PC-3 (cell line): ENCODE measurements around the gene SYDE1. TPM values are rescaled to one million over a fixed set of nuclear protein-coding genes. Genes with fewer than 3 reads are reported as not detected.
A peak's percentile ranks its signal among the peaks of the same experiment; 100 is the strongest.

ENCODE experiments used
- ATAC-seq: fragments of 200-7000 bp; cut with Tn5 transposase; 2 replicates; pipeline ENCODE4 v1.9.1; 2020; ENCODE audit warnings: mild to moderate bottlenecking, moderate library complexity
- BruUV-seq: library from RNA; stranded (reverse); fragments of 400-500 nt; replicated peaks from 2 replicates; lab custom pipeline; 2021; lab: Mats Ljungman, UMichigan
- CTCF ChIA-PET: fragments of 300-600 bp; sonication (Branson Sonifier 250); formaldehyde crosslinking; loops from one replicate; lab custom pipeline; 2022; ENCODE audit warnings: antibody characterized with exemption; lab: Charles Lee
- POLR2A ChIA-PET: fragments of 300-600 bp; sonication (Branson Sonifier 250); formaldehyde crosslinking; loops from one replicate; lab custom pipeline; 2022; ENCODE audit warnings: antibody characterized with exemption; ENCODE audit not compliant: unreplicated experiment; lab: Charles Lee
- DNase-seq: peaks from one replicate; pipeline ENCODE4 v3.0.0-alpha.2; 2015
- H2AFZ ChIP-seq: fragments of 300-600 bp; sonication (generic); 2 replicates; pipeline ENCODE4 v1.6.0; 2016; ENCODE audit warnings: antibody characterized with exemption, low read length
- H3F3A ChIP-seq: fragments of 300-600 bp; sonication (generic); one replicate; pipeline ENCODE4 v1.6.0; 2017; ENCODE audit warnings: antibody characterized with exemption, low read length, control low read depth, mild to moderate bottlenecking; ENCODE audit not compliant: unreplicated experiment
- H3K27ac ChIP-seq: fragments of 300-600 bp; sonication (generic); 2 replicates; pipeline ENCODE4 v1.5.1; 2016; ENCODE audit warnings: mild to moderate bottlenecking, low read length
- H3K27me3 ChIP-seq: fragments of 300-600 bp; sonication (generic); 2 replicates; pipeline ENCODE4 v1.6.1; 2016; ENCODE audit warnings: low read length, mixed read lengths
- H3K36me3 ChIP-seq: fragments of 300-600 bp; sonication (generic); 2 replicates; pipeline ENCODE4 v1.6.1; 2016; ENCODE audit warnings: low read depth, mixed run types, low read length, mixed read lengths
- H3K4me1 ChIP-seq: fragments of 300-600 bp; sonication (generic); 2 replicates; pipeline ENCODE4 v1.5.1; 2016; ENCODE audit warnings: low read length; ENCODE audit not compliant: insufficient read depth
- H3K4me2 ChIP-seq: fragments of 300-600 bp; sonication (generic); 2 replicates; pipeline ENCODE4 v1.6.0; 2016; ENCODE audit warnings: low read length
- H3K4me3 ChIP-seq: fragments of 300-600 bp; sonication (generic); 2 replicates; pipeline ENCODE4 v1.5.1; 2016; ENCODE audit warnings: mild to moderate bottlenecking, low read length, mixed read lengths
- H3K79me2 ChIP-seq: fragments of 300-600 bp; sonication (generic); 2 replicates; pipeline ENCODE4 v1.6.1; 2017; ENCODE audit warnings: low read length, mixed read lengths
- H3K9ac ChIP-seq: fragments of 300-600 bp; sonication (generic); 2 replicates; pipeline ENCODE4 v1.6.0; 2016; ENCODE audit warnings: mild to moderate bottlenecking, low read length
- H3K9me2 ChIP-seq: fragments of 300-600 bp; sonication (generic); replicated peaks from 2 replicates; pipeline ENCODE4 v1.6.1; 2016; ENCODE audit warnings: mixed run types, low read length, mixed read lengths
- H3K9me3 ChIP-seq: fragments of 300-600 bp; sonication (generic); 2 replicates; pipeline ENCODE4 v1.6.1; 2016; ENCODE audit warnings: low read length, mixed read lengths
- H4K20me1 ChIP-seq: fragments of 300-600 bp; sonication (generic); 2 replicates; pipeline ENCODE4 v1.6.1; 2016; ENCODE audit warnings: low read length, mixed read lengths
- CTCF ChIP-seq: fragments of 300-600 bp; sonication (generic); conservative IDR thresholded peaks from 2 replicates; pipeline ENCODE4 v1.5.1; 2017; ENCODE audit warnings: antibody characterized with exemption, low read depth, mild to moderate bottlenecking, low read length
- EZH2 ChIP-seq: fragments of 300-600 bp; sonication (generic); IDR thresholded peaks from one replicate; pipeline ENCODE4 v1.6.1; 2017; ENCODE audit warnings: antibody characterized with exemption, mild to moderate bottlenecking, low read length; ENCODE audit not compliant: unreplicated experiment
- EZH2phosphoT487 ChIP-seq: fragments of 300-600 bp; sonication (generic); IDR thresholded peaks from 2 replicates; pipeline ENCODE4 v1.6.1; 2018; ENCODE audit warnings: mild to moderate bottlenecking, antibody characterized with exemption, low read length, borderline replicate concordance
- intact Hi-C: fragments of 100-400 bp; cut with micrococcal nuclease; formaldehyde crosslinking; loops from 2 replicates; pipeline ENCODE4 v1.9.0; 2023
- total RNA-seq: library from RNA; depleted of rRNA; stranded (reverse); fragments of >200 nt; gene quantifications from 2 replicates; pipeline ENCODE4 v1.2.3, GENCODE V29; 2014

The SYDE1 gene
- total RNA-seq, 1 experiment from 2014 or later = 13.8 TPM

GRCh38 chr19:15123031-15123890, 16.1 kb downstream of the SYDE1 start:
- Histone ChIP-seq H3K27ac (no peak overlapping the region), H3K4me1 (peaks cover 15% of the 10 kb centered on the region), H3K79me2 (peaks cover 27% of the 10 kb centered on the region), H4K20me1 (no peaks in the 10 kb centered on the region), H3K4me3 (no peak overlapping the region), H3K9ac (no peak overlapping the region), H3F3A (no peaks in the 10 kb centered on the region), H3K9me3 (no peaks in the 10 kb centered on the region), H3K9me2 (no peaks in the 10 kb centered on the region), H3K4me2 (peak overlapping the region; percentile 96; the same call in 1 of the 2 replicates), H3K36me3 (peaks cover 15% of the 10 kb centered on the region), H3K27me3 (no peaks in the 10 kb centered on the region), H2AFZ (no peak overlapping the region)
- CTCF ChIA-PET = no interaction called here
- POLR2A ChIA-PET = no interaction called here
- intact Hi-C loops = no loop called here
- ATAC-seq (no peak), DNase-seq (no peak)
- no TSS peak for BruUV-seq
- no peak for TF ChIP-seq CTCF
- TF ChIP-seq EZH2phosphoT487 = no peak
- no peak for TF ChIP-seq EZH2

GRCh38 chr19:15123900-15124299, 16.7 kb downstream of the SYDE1 start:
- no TSS peak for BruUV-seq

More at GRCh38 chr19:15123900-15124299, 16.7 kb downstream of the SYDE1 start:
- Histone ChIP-seq H3K9me3 (no peaks in the 10 kb centered on the region), H2AFZ (no peak overlapping the region), H3K27ac (no peak overlapping the region), H3K27me3 (no peaks in the 10 kb centered on the region), H3K9me2 (no peaks in the 10 kb centered on the region), H3K9ac (no peak overlapping the region; the same call in 1 of the 2 replicates), H3K36me3 (peaks cover 9% of the 10 kb centered on the region), H3K4me2 (peak overlapping the region; percentile 96), H3F3A (no peaks in the 10 kb centered on the region), H3K4me1 (peaks cover 16% of the 10 kb centered on the region), H4K20me1 (no peaks in the 10 kb centered on the region), H3K4me3 (peak overlapping the region; percentile 90; the same call in 1 of the 2 replicates), H3K79me2 (peaks cover 27% of the 10 kb centered on the region)
- POLR2A ChIA-PET = no interaction called here
- CTCF ChIA-PET = no interaction called here
- DNase-seq = no peak
- no peak for ATAC-seq
- intact Hi-C loops = no loop called here
- no peak for TF ChIP-seq EZH2
- no peak for TF ChIP-seq EZH2phosphoT487
- no peak for TF ChIP-seq CTCF
